HG02588 (cell line): ENCODE results near the gene IFNL2.
"Not testable (repeated sequence)": the region's sequence is repeated elsewhere in the genome, so short reads cannot be mapped to it uniquely, and the experiment has no call there.

Source experiments
- ATAC-seq: cut with Tn5 transposase; IDR thresholded peaks from one replicate; pipeline ENCODE4 v1.9.1; 2021; ENCODE audit warnings: mild to moderate bottlenecking, moderate library complexity; ENCODE audit not compliant: unreplicated experiment

The IFNL2 gene

DNA sequence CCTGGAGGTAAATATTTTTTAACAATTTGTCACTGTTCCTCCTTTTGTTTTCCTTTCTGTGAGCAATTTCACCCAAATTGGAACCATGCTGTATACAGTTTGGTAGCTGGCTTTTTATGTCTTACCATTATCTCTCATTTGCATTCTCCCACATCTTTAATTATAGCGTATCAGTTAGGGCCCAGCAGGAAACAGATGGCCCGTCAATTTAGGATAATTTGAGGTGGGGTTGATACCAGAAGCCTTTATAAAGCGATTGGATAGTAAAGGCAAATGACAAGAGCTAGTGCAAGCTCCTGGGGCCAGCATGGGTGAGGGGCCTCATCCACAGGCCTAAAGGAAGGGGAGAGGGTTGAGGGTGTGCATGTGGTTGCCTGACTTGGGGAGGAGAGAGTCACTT lies 15.7 kb upstream of the IFNL2 start:
- ATAC-seq, result no peak

DNA sequence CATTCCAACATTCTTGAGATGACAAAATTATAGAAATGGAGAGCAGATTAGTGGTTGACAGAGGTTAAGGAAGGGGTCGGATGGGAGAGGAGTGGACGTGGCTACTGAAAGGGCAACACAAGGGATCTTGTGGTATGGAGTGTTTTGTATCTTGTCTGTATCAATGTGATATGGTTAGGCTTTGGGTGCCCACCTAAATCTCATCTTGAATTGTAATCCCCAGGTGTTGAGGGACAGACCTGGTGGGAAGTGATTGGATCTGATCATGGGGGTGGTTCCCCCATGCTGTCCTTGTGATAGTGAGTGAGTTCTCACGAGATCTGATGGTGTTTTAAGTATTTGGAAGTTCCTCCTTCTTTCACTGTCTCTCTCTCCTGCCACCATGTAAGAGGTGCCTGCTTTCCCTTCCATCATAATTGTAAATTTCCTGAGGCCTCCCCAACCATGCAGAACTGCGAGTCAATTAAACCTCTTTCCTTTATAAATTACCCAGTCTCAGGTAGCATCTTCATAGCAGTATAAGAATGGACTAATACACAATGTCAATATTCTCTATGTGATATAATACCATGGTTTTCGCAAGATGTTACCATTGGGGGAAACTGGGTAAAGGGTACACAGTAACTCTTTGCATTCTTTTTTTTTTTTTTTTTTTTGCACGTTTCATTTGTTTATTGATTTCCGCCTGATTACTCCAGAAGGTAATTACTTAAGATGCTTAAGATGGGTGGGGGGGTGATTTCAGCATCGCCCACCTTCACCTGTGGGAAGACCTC lies 14.6 kb upstream of the IFNL2 start:
- ATAC-seq, result no peak

DNA sequence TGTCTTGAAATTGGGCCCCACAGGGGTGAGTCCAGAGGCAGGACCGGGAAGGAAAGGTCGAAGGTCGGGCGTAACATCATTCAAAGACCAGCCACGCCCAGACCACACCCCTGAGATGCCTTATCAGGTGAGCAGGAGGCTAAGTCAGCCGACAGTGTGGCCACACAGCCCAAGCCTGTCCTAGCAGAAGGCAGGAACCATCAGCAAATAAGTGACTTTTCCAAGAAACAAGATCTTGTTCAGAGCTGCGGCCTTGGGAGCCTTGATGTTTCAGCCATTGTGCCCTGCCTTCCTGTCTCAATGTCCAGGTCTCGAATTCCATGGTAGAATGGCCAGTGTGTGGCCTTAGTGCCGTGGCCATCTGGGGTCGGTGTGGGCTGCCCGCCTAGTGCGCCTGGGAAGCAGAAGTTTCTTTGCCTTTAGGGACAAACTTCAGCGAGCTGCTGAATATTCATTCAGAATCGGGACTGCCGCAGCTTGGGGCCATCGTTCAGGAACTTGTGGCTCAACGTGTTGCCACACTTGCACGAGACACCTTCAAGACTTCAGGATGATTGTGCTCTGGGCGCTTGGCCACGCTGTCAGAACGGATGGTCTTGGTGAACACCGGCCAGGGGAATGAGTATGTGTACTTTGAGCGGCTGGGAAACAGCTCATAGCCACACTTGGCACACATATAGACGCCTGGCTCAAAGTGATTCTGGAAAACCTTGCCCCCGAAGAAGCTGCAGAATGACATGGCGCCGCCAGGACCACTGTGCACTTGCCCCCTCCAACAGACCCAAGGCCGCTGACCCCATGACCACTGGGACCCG lies 13.5 kb upstream of the IFNL2 start:
- ATAC-seq, result no peak

DNA sequence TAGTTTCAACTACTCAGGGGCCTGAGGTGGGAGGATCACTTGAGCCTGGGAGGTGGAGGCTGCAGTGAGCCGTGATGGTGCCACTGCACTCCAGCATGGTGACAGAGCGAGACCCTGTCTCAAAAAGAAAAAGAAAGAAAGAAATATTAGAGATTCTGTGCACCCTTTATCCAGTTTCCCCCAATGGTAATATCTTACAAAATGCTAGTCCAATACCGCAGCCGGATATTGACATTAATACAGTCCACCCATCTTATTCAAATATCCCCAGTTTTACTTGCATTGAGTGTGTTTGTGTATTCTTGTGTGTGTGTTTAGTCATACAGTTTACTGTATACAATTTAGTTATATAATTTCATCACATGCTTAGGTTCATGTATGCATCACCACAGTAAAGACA lies 11.0 kb upstream of the IFNL2 start:
- ATAC-seq, result no peak

DNA sequence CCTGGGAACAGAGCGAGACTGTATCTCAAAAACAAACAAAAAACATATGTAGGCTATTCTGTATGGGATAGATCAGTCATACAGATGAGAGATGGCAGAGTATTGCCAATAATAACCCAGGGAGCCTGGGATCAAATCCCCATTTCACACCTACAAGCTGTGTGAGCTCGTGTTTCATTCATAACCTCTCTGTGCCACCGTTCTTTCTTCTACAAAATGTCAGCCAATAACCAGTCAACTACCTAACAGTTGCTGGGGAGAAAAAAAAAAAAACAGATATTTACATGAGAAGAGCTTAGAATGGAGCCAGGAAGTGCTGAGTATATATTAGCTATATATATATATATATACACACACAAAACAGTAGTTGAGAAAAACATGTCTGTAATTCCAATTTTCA lies 6.5 kb upstream of the IFNL2 start:
- ATAC-seq, result no peak

DNA sequence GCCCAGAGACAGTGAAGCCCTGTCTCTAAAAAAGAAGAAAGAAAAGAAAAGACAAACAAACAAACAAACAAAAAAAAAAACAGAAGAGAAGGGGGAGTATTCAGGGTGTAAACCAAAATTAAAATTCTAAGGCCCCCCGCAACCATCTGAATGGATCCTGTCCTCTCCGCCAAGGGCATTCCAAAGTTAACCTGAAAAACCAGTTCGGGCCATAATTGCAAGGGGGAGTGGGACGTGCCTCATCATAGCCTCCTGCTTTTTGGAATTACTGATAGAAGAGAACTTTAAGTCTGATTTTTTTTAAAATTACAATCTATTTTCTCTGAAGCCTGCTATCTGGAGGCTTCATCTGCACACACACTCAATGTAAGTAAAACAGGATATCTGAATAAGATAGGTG lies 5.7 kb upstream of the IFNL2 start:
- ATAC-seq, result no peak

DNA sequence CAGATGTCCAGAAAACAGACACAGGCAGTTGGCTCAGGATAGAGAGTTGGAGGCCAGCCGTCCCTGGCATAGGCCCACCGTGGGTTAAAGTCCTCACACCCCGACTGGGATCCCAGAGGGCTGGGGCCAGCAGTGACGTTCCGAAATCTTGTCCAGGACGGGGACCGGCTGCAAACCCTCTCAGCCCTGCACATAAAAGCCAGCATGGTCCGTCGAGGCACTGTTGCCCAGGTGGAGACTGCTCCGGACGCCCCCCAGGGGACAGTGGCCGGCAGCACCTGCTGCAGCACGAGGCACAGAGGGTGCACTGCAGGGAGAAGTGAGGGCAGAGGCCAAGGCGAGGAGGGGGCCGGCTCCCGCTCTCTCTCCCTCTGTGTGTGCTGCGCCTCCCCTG lies 4.3 kb upstream of the IFNL2 start:
- ATAC-seq, result no peak

DNA sequence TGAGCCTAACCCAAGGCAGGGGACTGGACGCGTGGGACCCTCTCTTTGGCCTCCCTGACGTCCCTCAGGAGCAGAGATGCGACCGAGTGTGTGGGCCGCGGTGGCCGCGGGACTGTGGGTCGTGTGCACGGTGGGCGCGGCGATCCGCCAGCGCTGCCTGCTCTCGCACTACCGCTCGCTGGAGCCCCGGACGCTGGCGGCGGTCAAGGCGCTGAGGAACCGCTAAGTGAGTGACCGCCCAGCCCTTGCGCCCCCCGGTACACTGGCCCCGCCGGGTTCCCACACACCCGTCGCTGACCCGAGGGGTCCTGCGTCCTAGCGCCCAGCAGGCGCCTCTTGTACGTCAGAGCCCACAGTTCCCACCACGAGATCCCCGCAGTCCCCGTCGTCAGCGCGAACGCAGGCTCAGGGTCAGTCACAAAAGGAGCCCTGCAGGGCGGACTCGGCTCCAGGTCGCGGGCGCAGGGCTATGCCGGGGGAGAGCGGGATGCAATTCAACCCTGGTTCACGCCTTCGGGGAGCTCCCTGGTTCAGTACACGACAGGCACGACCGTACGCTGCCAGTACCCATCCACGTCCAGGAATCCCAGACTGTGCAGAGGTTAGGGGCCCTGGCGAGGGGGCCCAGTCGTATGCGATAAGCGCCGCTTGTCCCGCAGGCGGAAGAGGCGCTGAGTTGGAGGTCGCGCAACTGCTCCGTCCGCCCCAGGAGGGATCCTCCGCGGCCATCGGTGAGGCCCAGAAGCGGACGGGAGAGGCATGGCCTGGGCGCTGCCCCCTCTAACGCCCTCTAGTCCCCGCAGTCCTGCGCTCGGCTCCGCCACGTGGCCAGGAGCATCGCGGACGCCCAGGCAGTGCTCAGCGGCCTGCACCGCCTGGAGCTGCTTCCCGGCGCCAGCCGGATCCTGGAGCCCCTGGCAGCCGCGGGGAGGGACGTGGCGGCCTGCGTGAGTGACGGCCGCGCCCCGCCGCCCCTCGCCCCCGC lies 3.6 kb upstream of the IFNL2 start:
- no peak for ATAC-seq

DNA sequence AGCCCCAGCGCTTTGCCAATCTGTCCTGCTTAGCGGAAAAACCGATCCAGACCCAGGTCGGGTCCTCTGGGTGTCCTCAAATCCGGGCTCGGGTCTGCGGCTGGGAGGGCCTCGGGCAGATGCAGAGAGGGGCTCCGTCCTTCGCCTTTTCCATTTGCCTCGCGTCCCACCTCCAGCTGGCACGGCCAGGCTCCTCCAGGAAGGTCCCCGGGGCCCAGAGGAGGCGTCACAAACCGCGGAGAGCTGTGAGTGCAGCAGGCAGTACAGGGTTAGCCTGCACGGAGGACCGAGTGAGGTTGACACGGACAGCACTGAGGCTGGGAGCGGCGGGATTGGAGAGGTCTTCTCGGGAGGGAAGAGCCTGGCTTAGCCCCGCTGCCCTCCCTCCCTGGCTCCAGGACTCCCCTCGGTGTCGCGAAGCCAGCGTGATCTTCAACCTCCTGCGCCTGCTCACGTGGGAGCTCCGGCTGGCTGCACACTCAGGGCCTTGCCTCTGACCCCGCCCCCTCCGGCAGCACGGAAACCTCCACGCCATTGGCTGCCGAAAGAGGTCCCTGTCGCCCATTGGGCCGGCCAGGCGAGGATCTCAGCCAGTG lies 2.8 kb upstream of the IFNL2 start:
- ATAC-seq, result no peak

DNA sequence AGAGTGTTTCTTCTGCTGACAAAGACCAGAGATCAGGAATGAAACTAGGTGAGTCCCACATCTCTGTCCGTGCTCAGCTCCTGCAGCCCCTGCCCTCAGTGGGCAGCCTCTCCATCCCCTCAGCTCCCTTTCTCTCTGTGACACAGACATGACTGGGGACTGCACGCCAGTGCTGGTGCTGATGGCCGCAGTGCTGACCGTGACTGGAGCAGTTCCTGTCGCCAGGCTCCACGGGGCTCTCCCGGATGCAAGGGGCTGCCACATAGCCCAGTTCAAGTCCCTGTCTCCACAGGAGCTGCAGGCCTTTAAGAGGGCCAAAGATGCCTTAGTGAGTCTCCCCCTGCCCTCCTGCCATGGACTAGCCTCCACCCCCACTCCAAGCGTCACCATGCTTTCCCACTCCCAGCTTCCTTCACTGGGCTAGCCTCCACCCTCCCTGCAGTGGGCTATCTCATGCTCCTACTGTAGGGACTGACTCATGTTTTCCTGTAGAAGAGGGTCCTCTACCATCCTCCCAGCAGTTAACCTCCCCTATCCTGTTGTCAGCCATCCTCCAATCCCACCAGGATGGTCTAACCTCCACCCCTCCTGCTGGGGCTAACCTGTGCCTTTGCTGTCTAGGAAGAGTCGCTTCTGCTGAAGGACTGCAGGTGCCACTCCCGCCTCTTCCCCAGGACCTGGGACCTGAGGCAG lies 481 bp downstream of the IFNL2 start:
- ATAC-seq, result not testable (repeated sequence)

DNA sequence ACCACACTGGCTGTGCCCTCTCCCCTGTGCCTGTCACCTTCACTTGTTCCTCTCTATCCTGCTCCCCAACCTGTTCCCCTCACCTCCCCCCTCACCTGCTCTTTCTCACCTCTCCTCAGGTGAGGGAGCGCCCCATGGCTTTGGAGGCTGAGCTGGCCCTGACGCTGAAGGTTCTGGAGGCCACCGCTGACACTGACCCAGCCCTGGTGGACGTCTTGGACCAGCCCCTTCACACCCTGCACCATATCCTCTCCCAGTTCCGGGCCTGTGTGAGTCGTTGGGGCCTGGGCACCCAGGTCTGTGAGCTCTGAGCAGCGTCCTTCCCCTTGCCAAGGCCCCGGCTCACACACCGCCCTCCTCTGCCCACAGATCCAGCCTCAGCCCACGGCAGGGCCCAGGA lies 1.2 kb downstream of the IFNL2 start:
- not testable (repeated sequence) for ATAC-seq

DNA sequence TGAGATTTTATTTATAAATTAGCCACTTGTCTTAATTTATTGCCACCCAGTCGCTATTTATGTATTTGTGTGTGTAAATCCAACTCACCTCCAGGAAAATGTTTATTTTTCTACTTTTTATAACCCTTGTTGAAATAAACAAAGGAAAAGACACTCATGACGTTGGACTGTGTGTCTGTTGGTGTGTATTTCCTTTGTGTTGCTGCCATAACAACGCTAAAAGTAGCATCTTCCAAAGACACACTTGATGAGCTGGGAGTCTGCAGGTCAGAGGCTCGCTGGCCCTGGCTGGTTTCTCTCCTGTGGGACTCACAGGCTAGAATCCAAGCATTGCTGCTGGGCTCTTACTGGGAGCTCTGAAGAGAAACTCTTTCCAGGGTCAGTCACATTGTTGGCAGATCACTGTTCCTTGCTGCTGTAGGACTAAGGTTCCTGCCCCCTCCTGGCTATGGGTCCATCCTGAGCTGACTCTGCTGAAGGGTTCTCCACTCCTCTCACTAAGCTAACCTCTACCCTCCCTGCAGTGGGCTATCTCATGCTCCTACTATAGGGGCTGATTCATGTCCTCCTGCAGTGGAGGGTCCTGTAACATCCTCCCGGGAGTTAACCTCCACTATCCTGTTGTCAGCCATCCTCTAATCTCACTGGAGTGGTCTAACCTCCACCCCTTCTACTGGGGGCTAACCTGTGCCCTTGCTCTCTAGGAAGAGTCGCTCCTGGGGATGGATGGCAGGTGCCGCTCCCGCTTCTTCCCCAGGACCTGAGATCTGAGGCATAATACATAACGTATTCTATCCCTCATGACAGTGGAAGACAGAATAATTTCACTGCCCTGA lies 2.1 kb downstream of the IFNL2 start:
- ATAC-seq, result no peak

DNA sequence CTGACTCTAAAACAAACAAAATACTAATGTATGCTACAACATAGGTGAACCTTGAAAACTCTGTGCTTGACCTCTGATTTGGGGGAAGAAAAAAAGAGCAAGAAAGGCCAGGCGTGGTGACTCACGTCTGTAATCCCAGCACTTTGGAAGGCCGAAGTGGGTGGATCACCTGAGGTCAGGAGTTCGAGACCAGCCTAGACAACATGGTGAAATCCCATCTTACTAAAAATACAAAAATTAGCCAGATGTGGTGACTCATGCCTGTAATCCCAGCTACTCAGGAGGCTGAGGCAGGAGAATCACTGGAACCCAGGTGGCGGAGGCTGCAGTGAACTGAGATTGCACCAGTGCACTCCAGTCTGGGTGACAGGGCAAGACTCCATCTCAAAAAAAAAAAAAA lies 5.7 kb downstream of the IFNL2 start:
- not testable (repeated sequence) for ATAC-seq

DNA sequence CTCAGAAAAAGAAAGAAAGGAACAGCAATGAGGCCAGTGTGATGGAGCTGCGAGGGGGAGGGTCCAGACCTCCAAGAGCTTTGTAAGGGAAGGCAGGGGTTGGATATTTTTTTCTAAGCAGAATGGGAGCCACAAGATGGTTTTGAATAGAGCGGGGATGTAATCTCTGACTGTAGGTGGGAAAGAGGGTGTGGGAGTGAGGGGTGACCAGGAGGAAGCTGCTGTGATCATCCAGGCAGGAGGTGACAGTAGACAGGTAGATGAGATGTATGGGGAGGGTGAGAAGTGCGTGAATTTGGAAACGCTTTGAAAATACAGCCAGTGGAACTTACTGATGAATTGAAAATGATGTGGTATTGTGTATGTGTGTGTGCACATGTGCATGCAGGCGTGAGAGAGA lies 7.4 kb downstream of the IFNL2 start:
- ATAC-seq, result no peak

DNA sequence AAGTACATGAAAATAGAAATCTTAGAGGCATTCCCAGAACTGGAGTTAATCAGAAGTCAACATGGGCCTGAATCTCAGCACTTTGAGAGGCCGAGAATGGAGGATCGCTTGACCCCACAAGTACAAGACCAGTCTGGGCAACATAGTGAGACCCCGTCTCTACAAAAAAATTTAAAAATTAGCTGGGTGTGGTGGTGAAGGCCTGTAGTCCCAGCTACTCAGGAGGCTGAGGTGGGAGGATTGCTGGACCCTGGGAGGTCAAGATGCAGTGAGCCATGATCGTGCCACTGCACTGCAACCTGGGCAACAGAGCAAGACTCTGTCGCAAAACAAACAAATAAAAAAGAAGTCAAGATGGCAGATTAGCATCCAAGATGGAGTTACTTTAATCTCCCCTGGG lies 8.5 kb downstream of the IFNL2 start:
- ATAC-seq, result no peak

DNA sequence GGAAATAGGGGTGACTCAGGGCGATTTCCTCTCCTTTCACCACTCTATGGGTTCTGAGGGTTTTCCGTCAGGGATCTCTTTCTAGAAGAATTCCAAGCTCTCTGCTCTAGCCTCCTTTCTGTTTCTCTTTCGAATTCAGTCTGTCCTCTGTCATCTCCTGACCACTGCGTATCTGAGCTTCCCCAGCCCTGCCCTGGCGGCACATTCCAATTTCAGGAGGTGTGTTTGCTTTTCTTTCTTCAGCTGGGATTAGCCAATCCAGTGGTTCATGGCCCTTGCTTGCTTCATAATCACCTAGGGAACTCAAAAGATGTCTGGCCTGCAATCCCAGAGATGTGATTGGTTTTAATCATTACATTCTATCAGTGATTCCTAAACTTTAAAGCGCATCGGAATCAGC lies 9.4 kb downstream of the IFNL2 start:
- no peak for ATAC-seq

DNA sequence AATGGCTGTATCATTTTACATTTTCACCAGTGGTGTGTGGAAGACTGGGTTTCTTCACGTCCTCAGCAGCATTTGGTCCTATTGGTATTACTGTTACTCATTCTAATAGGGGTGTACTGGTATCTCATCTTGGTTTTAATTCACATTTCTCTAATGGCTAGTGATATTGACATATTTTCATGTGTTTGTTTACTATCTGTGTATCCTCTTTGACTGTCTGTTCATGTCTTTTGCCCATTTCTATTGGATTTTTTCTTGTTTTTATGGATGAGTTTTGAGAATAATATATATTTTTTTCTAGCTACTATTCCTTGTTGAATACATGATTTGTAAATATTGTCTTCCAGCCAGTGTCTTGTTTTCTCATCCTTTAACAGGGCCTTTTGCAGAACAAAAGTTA lies 13.8 kb downstream of the IFNL2 start:
- no peak for ATAC-seq

DNA sequence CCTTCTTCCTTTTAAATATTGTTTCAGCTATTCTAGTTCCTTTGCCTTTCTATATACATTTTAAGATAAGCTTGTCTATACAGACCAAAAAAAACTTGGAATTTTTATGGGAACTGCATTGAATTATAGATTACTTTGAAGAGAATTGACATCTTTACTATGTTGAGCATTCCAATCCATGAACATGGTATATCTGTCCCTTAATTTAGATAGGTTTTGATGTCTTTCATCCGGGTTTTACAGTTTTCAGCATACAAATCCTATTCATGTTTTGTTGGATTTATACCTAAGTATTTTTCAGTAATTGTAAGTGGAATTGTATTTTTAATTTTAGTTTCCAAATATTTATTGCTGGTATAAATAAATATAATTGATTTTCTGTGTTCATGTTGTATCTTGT lies 15.8 kb downstream of the IFNL2 start:
- ATAC-seq, result no peak

DNA sequence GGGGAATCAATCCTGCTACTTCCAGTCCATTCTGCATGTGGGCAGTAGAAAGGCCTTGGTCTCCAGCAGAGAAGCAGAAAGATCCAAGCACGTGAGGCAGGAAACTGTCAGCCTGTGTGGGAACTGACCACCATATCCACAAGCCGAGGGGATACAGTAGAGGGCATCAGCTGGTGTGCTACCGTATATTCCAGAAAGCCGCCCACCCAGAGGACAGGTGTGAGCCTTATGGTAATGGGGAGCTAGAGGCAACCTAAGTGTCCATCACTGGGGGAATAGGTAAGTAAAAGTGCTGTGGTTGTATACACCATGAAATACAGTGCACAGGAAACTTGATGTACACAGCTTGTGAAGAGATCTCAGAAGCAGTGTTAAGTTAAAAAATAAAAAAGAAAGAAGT lies 25.2 kb downstream of the IFNL2 start:
- no peak for ATAC-seq
